LoVo (cell line): ENCODE data around the gene ABCC1.

Source experiments
- DNase-seq: peaks from one replicate; pipeline ENCODE4 v3.0.0-alpha.2; 2016; ENCODE audit warnings: low spot score

The ABCC1 gene

DNA sequence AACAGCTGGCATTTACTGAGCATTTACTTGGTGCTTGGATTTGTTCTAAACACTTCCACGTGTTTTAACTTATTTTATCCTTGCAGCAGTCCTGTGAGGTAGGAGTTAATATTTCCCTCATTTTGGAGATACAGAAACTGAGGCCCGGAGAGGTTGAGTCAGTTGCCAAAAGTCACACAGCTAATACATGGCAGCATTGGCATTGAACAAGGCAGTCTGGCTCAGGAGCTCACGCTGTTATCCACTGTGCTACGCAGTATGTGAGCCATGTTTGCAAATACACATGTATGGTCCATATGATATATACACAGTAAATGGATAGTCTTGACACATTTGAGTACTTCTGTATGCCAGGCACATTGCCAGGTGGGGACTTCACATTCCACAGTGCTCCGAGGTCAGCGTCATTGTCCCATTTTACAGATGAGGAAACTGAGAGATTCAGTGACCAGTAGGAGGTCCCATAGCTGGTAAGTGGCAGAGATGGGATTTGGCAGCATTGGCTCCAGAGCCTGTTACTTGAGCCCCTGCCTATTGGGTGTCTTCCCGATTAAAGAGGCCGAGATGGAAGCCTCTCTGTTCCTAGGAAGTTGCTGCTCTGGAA, 163.1 kb downstream of the ABCC1 start:
- no peak for DNase-seq

DNA sequence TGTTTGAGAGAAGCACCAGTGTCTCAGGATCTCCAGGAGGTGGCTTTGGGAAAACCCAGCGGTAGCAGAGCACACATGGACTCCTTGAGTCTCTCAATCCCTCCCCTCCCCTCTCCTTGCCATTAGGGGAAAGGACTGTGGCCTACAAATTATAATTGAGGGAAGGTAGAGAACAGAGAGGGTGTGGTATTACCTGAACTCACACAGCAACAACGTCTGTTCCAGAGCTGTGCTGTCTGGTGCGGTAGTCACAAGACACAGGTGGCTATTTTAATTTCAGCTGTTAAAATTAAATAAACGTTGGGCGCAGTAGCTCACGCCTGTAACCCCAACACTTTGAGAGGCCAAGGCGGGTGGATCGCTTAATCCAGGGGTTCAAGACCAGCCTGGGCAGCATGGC, 163.7 kb downstream of the ABCC1 start:
- DNase-seq: no peak

DNA sequence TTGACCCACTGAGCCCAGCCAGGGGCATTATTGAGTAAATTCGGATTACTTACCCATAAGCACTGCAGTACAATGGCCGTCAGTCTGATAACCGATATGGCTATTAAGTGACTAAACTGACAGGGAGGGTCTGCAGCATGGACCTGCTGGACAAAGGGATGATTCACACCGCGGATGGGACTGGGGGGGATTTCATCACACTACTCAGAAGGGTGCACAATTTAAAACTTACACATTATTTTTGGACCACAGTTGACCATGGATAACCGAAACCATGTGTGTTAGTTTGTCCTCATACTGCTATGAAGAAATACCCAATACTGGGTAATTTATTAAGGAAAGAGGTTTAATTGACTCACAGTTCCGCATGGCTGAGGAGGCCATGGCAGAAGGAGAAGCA, 167.4 kb downstream of the ABCC1 start:
- no peak for DNase-seq

DNA sequence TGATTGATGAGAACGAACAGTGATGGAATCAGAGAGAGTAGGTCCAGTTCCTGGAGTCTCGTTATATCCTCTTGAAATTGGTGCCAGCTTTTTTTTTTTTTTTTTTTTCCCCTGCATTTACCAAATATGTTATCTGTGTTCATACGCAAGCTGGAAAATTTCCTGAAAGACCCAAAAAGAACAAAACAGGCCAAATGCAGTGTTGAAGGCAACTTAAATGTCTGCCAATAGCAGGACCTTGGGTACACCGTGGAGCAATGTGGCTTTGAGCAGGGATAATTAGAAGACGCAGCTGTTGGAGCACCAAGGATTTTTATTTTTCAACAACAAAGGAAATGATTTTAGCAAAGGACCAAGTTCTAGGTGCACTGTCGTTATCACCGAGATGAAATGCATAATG, 168.9 kb downstream of the ABCC1 start:
- no peak for DNase-seq

DNA sequence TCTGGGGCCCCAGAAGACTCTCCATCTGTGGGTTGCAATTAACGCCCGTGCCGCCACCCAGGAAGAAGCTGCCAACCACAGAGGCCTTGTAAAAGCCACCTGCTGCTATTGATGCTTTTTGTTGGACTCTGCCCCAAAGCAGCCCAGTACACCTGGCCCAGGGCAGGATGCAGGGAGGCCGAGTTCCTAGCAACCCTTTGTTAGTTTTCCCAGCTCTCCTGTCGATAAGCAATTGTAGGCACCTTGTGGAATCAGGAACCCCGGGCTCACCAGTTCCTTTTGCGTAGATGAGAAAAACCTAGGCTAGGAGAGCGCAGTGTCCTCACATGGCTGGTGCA, 170.6 kb downstream of the ABCC1 start:
- DNase-seq: no peak

DNA sequence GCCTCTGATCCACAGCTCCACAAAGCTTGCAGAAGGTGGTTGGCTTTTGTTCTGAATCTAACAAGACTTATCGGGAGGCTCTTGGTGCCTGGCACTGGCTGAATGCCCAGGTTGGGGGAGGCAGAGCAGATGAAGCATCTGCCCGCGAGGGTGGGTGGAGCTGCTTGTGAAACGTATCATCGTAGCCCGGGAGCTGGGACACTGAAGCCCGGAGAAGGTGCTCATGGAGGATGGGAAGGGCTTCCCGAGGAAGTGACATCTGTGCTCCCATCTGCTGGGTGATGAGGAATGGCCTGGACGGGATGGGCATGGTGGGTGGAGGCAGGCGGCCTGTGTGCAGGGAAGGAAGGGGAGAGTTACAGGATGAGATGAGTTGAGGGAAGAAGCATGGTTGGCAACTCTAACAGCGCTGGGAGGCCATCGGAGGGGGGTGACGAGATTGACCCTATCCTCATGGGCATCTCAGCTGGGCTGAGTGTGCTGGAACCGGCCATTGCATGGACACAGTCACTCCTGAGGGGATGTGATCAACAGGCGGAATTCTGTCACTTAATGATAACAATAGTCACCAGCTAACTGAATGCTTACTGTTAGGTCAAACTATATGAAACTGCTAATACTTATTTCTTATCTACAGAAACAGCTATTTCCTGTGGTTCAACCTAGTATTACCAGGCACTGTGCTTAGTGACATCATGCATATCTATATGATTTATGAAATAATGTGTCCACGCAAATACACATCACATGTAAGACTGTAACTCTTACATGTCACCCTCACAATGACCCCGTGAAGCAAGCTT, 171.2 kb downstream of the ABCC1 start:
- DNase-seq: no peak

DNA sequence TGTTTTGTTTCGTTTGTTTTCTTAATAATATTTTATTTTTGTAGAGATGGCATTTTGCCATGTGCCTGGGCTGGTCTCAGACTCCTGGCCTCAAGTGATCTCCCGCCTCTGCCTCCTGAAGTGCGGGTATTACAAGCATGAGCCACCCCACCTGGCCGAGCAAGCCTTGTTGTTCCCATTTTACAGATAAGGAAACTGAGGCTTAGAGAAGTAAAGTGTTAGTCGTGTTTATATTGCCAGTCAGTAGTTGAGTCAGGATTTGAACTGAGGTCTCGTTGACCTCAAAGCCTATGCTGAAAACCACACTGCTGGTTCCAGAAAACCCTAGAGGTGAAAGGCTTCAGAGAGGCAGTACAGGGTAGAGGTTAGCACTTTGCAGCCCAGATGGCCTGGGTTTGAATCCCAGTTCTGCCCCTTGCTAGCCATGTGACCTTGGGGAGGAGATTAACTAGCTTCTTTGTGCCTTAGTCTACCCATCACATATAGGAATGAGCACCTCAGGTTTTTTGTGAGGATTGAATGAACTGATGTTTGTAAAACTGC, 171.8 kb downstream of the ABCC1 start:
- DNase-seq: no peak

DNA sequence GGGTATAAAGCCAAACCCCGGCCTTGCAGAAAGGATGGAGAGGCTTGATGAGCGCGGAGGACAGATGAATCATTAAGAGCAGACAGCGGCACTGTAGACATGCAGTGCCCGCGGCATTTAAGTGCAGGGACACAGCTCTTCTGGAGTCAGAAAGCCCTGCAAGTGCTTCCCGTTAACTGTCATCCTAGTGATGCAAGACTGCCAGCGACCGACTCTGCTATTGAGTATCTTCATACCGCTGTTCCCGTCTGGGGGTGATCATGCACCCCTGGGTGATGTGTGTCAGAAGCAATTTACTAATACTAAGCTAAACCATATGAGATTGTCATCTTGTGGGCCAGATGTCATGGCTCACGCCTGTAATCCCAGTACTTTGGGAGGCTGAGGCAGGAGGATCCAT, 172.8 kb downstream of the ABCC1 start:
- DNase-seq: no peak

DNA sequence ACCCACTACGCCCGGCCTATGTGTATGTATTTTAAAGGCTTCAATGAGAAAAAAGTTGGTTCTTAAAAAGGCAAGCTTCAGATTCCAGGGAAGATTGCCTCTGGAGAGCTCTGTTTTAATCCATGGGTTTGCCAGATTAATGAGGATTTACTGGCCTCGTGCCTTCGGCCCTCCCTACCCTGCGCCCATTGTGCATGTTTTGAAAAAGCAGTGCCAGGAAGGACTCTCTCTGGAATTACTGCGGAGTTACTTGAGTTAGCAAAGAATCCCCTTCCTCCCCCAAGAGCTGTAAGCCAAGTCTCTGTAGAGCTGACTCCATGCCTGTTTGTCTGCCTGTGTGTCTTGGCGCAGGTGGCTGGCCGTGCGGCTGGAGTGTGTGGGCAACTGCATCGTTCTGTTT, 175.0 kb downstream of the ABCC1 start:
- no peak for DNase-seq

DNA sequence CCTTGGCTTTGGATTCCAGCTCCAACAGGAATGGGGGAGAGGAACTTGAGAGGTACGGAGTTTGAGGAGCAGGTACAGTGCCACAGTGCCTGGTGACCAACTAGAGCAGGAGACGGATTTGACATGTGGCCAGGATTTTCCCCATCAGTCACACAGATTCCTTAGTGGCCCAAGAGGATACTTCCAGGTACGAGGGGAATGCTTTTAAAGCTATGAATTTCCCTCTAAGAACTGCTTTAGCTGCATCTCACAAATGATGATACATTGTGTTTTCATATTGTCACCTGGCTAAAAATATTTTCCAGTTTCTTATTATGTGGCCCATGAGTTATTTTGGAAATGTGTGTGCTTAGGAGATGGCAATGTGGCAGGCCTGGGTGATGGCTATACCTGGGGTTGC, 175.6 kb downstream of the ABCC1 start:
- DNase-seq: no peak

DNA sequence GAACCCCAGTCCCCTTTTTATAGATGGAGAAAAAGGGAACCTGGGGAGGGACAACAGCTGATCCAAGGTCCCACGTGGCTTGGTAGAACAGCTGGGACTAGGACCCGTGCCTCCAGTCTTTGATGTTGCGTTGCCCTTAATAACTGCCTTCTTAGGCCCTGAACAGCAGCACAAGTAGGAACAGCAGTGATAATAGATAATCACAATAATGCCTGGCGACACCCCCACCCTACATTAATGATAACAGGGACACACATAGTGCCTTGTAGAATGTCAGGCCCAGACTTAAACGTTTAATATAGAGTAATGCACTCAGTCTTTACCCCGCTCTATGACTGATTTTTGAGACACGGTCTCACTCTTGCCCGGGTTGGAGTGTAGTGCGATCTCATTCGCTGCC, 177.5 kb downstream of the ABCC1 start:
- DNase-seq: no peak

DNA sequence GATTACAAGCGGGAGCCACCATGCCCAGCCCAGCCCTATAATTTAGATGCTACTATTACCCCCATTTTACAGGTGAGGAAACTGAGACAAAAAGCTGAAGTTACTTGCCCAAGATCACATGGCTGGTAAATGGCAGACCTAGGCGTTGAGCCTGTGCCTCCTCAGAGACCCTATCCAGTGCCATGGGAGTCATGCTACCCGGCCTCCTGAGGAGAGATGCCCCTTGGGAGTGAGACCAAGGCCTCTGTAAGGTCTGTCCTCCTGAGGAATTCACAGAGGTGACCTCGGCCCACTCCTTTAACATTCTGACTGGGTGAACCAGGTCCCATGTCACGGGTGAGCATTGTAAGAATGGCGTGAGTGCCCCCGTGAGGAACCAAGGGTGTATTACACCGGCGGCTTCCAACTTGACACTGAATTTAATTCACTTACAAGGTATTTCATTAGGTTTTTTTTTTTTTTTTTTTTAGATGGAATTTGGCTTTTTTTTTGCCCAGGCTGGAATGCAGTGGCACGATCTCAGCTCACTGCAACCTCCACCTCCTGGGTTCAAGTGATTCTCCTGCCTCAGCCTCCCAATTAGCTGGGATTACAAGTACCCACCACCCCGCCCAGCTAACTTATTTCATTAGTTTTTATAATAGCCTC, 178.2 kb downstream of the ABCC1 start:
- peak; percentile 32 for DNase-seq

DNA sequence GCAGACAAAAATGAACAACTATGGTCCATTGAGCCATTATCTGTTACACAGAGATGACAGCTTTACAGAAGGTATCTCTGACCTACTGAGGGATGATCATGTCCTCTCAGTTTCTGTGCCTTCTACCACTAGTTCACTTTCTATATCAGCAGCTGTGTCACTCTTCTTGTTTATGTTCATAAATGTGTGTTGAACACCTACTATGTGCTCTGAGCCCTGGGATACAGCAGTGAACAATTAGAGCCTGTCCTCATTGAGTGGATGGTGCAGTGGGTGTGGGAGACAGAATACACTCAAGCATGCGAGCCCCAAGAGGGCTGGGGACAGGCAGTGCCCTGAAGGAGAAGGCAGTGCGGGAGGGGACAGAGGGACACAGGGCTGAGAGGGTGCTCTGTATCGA, 181.8 kb downstream of the ABCC1 start:
- DNase-seq: no peak

DNA sequence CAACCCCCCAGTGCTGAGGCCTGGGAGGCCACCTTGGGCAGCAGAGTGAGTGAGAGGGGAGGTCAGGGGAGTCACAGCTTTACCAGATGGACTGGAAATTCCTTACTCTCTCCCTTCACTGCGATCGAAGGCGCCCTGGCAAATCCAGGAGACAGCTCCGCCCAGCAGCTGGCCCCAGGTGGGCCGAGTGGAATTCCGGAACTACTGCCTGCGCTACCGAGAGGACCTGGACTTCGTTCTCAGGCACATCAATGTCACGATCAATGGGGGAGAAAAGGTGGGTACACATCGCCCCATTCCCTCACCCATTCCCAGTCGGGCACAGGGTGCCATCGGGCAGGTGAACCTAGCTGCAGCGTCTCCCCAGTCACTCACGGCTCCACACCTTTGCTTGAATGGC, 182.2 kb downstream of the ABCC1 start:
- no peak for DNase-seq

DNA sequence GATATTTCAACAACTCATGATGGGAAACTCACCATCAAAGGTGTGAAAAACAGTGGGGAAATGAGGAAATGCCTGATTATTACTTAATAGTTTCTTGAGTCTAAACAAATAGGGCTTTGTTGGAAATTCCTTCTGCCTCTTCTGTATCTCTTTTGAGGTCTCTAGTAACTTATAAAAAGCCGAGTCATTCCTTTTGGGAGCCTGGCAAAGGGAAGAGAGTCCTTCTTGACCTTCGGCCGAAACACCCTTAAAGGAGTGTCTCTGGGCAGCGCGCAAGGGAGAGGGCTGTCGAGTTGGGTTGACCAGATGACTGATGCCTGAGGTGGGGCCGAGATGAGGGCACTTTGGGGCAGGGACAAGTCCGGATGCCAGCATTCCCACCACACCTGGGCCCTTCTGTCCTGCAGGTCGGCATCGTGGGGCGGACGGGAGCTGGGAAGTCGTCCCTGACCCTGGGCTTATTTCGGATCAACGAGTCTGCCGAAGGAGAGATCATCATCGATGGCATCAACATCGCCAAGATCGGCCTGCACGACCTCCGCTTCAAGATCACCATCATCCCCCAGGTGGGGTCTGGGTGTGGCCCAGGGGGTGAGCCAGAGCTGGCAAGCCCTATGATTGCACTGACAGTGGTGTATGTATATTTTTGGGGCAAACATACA, 184.7 kb downstream of the ABCC1 start:
- DNase-seq: no peak

DNA sequence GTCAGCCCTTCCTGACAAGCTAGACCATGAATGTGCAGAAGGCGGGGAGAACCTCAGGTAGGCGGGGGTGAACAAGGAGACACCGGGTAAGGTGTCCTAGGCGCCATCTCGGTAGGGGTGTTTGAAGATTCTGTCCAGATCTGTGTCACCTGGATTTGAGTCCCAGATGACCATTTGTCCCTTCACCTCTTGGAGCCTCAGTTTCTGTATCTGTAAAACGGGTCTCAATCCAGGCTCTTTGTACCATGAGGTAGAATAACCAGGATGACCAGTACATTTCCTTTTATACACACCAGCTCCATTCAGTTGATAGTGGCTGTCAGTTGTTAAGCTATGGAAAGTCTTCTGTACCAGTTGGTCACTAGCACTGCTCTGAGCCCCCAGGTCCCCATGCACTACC, 187.2 kb downstream of the ABCC1 start:
- no peak for DNase-seq

DNA sequence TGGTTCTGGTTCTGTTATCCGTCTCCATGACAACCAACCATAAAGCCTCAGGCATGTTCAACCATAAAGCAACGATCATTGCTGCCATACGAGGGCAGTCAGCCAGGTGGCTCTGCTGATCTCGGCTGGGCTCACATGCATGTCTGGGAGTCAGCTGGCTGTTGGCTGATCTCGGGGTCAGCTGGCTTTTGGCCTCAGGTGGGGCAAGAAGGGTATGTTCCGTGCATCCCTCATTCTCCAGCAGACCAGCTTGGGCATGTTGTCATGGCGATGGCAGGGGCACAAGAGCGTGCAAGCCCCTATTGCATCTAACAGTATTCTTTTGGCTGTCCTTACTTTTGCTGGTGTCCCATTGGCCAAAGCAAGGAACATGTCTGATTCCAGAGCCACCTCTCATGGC, 187.7 kb downstream of the ABCC1 start:
- DNase-seq: no peak

DNA sequence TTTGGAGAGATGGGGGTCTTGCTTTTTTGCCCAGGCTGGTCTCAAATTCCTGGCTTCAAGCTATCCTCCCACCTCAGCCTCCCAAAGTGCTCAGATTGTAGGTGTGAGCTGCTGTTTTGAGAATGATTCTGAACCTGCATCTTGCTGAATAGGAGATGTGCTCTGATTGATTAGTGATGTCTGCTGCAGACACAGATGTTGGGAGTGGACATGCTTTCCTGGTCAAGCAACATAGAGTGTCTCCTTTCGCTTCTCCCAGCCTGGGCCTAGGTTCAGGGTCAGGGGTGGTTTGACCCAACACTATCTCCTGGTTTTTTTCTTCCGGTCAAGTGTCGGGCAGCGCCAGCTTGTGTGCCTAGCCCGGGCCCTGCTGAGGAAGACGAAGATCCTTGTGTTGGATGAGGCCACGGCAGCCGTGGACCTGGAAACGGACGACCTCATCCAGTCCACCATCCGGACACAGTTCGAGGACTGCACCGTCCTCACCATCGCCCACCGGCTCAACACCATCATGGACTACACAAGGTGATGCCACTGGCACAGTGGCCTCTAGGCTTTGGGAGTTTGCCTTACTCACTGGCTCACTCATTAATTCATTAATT, 188.7 kb downstream of the ABCC1 start:
- no peak for DNase-seq

DNA sequence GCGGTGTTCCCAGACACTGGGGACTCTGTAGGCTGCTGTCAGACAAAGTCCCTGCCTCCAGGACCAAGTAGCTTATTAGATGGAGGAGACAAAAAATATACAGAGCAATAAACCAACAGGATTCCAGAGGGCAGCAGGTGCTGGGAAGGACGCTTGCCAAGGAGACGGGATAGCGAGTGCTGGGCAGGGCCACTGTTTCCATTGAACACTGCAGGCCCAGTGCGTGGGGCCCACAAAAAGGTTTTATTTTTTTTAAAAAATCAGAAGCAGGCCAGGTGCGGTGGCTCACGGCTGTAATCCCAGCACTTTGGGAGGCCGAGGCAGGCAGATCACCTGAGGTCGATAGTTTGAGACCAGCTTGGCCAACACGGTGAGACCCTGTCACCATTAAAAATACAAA, 189.6 kb downstream of the ABCC1 start:
- DNase-seq: no peak

DNA sequence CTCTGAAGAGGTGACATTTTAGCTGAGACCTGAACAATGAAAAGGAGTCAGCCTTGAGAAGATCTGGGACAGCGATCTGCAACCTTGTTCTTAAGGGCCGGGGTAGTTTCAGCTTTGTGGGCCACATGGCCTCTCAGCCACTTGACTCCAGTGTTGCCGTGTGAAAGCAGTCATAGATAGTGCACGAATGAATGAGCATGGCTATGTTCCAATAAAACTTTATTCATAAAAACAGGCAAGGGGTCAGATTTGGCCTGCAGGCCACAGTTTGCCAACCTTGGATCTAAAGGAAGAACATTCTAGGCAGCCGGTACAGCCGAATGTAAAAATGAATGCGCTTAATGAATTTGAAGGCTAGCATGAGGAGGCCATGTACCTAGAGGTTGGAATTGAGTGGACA, 190.4 kb downstream of the ABCC1 start:
- DNase-seq: no peak

DNA sequence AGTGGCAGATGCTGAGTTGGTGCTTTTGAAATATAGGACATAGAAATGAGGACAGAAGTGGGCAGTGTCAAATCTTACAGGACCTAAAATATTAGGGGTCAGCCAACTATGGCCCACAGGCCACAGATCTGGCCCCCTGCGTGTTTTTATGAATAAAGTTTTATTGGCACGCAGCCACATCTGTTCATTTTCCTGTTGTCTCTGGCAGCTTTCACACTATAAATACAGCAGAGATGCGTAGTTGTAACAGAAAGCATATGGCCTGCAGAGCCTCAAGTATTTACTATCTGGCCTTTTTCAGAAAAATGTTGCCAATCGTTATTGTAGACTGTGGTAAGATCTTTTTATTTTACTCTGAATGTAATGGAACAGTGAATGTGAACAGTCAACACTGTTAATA, 191.1 kb downstream of the ABCC1 start:
- DNase-seq: no peak

DNA sequence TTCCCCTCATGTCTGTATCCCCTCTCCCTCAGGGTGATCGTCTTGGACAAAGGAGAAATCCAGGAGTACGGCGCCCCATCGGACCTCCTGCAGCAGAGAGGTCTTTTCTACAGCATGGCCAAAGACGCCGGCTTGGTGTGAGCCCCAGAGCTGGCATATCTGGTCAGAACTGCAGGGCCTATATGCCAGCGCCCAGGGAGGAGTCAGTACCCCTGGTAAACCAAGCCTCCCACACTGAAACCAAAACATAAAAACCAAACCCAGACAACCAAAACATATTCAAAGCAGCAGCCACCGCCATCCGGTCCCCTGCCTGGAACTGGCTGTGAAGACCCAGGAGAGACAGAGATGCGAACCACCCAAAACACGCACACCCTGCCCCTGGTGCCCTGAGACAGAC, 191.7 kb downstream of the ABCC1 start:
- no peak for DNase-seq
